ENCODE data around the gene BLOC1S1.
A peak's percentile ranks its signal among the peaks of the same experiment; 100 is the strongest.

Gene BLOC1S1

GRCh38 chr12:55724940-55725309, 9.1 kb downstream of the BLOC1S1 start:
- Mint-ChIP-seq H3K36me3 (no peaks in the 10 kb centered on the region), H3K27me3 (no peaks in the 10 kb centered on the region), H3K9me3 (ENCODE audit: low read depth) (no peaks in the 10 kb centered on the region), H3K27ac (peak overlapping the region; percentile 1), H3K4me3 (no peak overlapping the region), H3K4me1 (ENCODE audit: low read depth) (peaks cover 32% of the 10 kb centered on the region)

- peaks cover 38% of the 10 kb centered on the region for H3K4me1 Mint-ChIP-seq (ENCODE audit: low read depth)
- H3K4me3 Mint-ChIP-seq, result no peak overlapping the region
- H3K36me3 Mint-ChIP-seq, result no peaks in the 10 kb centered on the region
- no peaks in the 10 kb centered on the region for H3K9me3 Mint-ChIP-seq (ENCODE audit: low read depth)
- no peaks in the 10 kb centered on the region for H3K27me3 Mint-ChIP-seq
- no peak overlapping the region for H3K27ac Mint-ChIP-seq
Observed at GRCh38 chr12:55725556-55725955, 9.7 kb downstream of the BLOC1S1 start.

- H3K4me1 Mint-ChIP-seq (ENCODE audit: low read depth), result peaks cover 40% of the 10 kb centered on the region
- H3K36me3 Mint-ChIP-seq, result no peaks in the 10 kb centered on the region
- H3K4me3 Mint-ChIP-seq, result peak overlapping the region; percentile 81
- H3K27ac Mint-ChIP-seq, result peak overlapping the region; percentile 87
- H3K27me3 Mint-ChIP-seq, result no peaks in the 10 kb centered on the region
- H3K9me3 Mint-ChIP-seq (ENCODE audit: low read depth), result no peaks in the 10 kb centered on the region
Observed at GRCh38 chr12:55726971-55727370, 11.1 kb downstream of the BLOC1S1 start.

DNA sequence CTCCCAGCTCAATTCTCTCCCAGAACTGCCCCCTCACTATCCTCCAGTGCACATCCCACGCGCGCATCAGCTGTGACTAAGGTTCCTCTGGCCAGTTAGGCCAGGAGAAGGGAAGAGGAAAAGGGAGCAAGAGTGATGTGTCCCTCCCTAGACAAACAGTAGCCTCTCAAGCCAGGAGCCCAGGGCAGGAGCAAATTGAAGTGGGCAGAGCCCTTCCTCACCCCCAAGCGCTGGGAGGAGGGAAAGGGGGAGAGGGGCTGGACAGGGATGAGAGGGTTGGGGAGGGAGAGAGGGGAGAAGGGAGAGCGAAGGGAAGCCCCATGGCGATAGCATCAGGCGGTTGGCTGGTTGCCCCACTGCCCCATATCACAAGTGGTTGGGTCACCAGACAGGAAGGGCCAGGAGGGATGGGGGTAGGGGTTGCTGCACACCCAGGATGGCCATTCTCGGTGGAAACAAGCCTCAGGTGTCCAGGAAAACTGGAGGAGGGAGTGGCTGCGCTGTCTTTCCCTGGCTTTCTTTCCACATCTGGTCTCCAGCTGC, 11.9 kb downstream of the BLOC1S1 start:
- H3K4me3 Mint-ChIP-seq, result peak overlapping the region; percentile 81
- H3K36me3 Mint-ChIP-seq, result no peaks in the 10 kb centered on the region
- H3K27me3 Mint-ChIP-seq, result no peaks in the 10 kb centered on the region
- H3K27ac Mint-ChIP-seq, result peak overlapping the region; percentile 87
- no peaks in the 10 kb centered on the region for H3K9me3 Mint-ChIP-seq (ENCODE audit: low read depth)
- peaks cover 40% of the 10 kb centered on the region for H3K4me1 Mint-ChIP-seq (ENCODE audit: low read depth)

GRCh38 chr12:55728186-55728938, 12.5 kb downstream of the BLOC1S1 start:
- H3K9me3 Mint-ChIP-seq (ENCODE audit: low read depth), result no peaks in the 10 kb centered on the region
- H3K27ac Mint-ChIP-seq, result no peak overlapping the region
- peak overlapping the region; percentile 81 for H3K4me3 Mint-ChIP-seq
- peaks cover 40% of the 10 kb centered on the region for H3K4me1 Mint-ChIP-seq (ENCODE audit: low read depth)
- no peaks in the 10 kb centered on the region for H3K36me3 Mint-ChIP-seq
- H3K27me3 Mint-ChIP-seq, result no peaks in the 10 kb centered on the region

GRCh38 chr12:55728939-55729818, 13.3 kb downstream of the BLOC1S1 start, which contains the start of gene CD63:
Gene CD63 (minus strand): TSS chr12:55729009. CDS start chr12:55728341, 668 bp downstream.
- peaks cover 40% of the 10 kb centered on the region for H3K4me1 Mint-ChIP-seq (ENCODE audit: low read depth)

DNA sequence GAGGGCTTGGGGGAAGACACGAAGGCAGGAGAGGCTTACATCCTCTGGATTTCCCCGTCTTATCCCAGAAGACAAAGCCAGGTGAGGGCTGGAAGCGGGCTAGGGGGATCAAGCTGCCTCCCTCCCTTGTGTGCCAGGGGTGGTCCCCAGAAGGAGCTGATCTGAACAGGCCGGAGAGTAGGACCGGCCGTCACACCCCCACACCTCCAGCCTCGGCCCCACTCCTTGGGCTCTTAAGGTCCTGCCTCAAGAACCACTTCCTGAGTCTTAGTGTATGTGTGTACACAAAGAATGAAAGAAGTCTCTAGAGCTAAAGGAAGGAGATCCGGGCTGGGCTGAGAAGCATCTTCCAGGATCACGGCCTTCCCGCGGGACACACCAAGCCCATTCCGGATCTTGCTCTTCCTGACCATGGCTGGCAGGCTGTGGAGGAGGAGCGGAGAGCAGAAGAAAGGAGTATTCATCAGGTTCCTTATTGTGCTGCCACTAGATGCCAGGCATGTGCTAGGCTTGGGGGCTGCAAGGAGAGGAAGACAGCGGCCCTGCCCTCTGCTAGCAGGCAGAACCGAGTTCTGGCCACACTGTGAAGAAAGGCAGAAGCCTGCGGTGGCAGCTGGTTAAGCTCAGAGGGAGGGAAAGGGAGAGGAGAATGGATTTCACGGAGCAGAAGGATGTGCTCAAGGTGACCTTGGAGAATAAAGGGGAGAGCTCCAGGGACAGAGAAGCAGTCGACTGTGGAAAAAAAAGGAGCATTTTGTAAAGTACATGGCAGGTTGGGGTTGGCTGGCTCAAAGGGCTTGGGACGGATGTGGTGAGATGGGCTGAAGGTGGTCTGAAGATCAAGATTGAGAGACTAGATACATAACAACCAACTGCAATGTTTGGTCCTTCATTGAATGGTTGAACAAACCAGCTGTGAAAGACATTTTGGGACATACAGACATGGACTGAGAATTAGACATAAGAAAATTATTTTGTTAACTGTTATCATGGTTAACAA, 14.3 kb downstream of the BLOC1S1 start:
- peaks cover 36% of the 10 kb centered on the region for H3K4me1 Mint-ChIP-seq (ENCODE audit: low read depth)
- H3K36me3 Mint-ChIP-seq, result no peaks in the 10 kb centered on the region
- H3K27ac Mint-ChIP-seq, result peak overlapping the region; percentile 94
- H3K4me3 Mint-ChIP-seq, result peak overlapping the region; percentile 86
- H3K9me3 Mint-ChIP-seq (ENCODE audit: low read depth), result no peaks in the 10 kb centered on the region
- H3K27me3 Mint-ChIP-seq, result no peaks in the 10 kb centered on the region

More at GRCh38 chr12:55728939-55729818, 13.3 kb downstream of the BLOC1S1 start, which contains the start of gene CD63:
- Mint-ChIP-seq H3K27ac (peak within 1 kb of the TSS; percentile 94), H3K27me3 (no peaks in the 10 kb centered on the region), H3K4me3 (peak within 1 kb of the TSS; percentile 86), H3K36me3 (no peaks in the 10 kb centered on the region), H3K9me3 (ENCODE audit: low read depth) (no peaks in the 10 kb centered on the region)

- no peak overlapping the region for H3K4me3 Mint-ChIP-seq
- H3K27ac Mint-ChIP-seq, result no peak overlapping the region
- no peaks in the 10 kb centered on the region for H3K36me3 Mint-ChIP-seq
- H3K4me1 Mint-ChIP-seq (ENCODE audit: low read depth), result peaks cover 26% of the 10 kb centered on the region
- H3K27me3 Mint-ChIP-seq, result no peaks in the 10 kb centered on the region
- H3K9me3 Mint-ChIP-seq (ENCODE audit: low read depth), result no peaks in the 10 kb centered on the region
Observed at GRCh38 chr12:55732288-55732687, 16.4 kb downstream of the BLOC1S1 start.

GRCh38 chr12:55733021-55733555, 17.2 kb downstream of the BLOC1S1 start:
- peaks cover 30% of the 10 kb centered on the region for H3K4me1 Mint-ChIP-seq (ENCODE audit: low read depth)
- H3K36me3 Mint-ChIP-seq, result no peaks in the 10 kb centered on the region
- no peak overlapping the region for H3K27ac Mint-ChIP-seq
- H3K9me3 Mint-ChIP-seq (ENCODE audit: low read depth), result no peaks in the 10 kb centered on the region
- no peak overlapping the region for H3K4me3 Mint-ChIP-seq
- H3K27me3 Mint-ChIP-seq, result no peaks in the 10 kb centered on the region

DNA sequence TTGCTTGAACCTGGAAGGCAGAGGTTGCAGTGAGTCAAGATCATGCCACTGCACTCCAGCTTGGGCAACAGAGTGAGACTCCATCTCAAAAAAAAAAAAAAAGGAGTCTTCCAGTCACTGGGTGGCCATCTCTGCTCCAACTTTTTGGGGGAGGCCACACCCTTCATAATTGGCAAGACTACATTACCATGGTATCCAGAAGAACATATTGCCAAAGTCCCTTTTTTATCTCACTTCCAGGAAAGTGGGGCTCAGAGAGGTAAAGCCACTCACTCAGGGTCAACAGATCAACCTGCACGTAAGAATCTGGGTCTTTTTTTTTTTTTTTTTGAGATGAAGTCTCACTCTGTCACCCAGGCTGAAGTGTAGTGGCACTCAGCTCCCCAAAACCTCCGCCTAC, 18.0 kb downstream of the BLOC1S1 start:
- H3K36me3 Mint-ChIP-seq, result no peaks in the 10 kb centered on the region
- H3K4me1 Mint-ChIP-seq (ENCODE audit: low read depth), result peaks cover 33% of the 10 kb centered on the region
- no peaks in the 10 kb centered on the region for H3K9me3 Mint-ChIP-seq (ENCODE audit: low read depth)
- no peak overlapping the region for H3K27ac Mint-ChIP-seq
- H3K4me3 Mint-ChIP-seq, result no peak overlapping the region
- no peaks in the 10 kb centered on the region for H3K27me3 Mint-ChIP-seq

GRCh38 chr12:55734595-55734994, 18.7 kb downstream of the BLOC1S1 start:
- no peaks in the 10 kb centered on the region for H3K27me3 Mint-ChIP-seq
- peaks cover 31% of the 10 kb centered on the region for H3K4me1 Mint-ChIP-seq (ENCODE audit: low read depth)

GRCh38 chr12:55736076-55736475, 20.2 kb downstream of the BLOC1S1 start:
- H3K36me3 Mint-ChIP-seq, result no peaks in the 10 kb centered on the region
- H3K4me3 Mint-ChIP-seq, result no peak overlapping the region
- H3K9me3 Mint-ChIP-seq (ENCODE audit: low read depth), result no peaks in the 10 kb centered on the region
- no peak overlapping the region for H3K27ac Mint-ChIP-seq
- H3K27me3 Mint-ChIP-seq, result no peaks in the 10 kb centered on the region
- peaks cover 19% of the 10 kb centered on the region for H3K4me1 Mint-ChIP-seq (ENCODE audit: low read depth)

More at GRCh38 chr12:55734595-55734994, 18.7 kb downstream of the BLOC1S1 start:
- Mint-ChIP-seq H3K27ac (no peak overlapping the region), H3K36me3 (no peaks in the 10 kb centered on the region), H3K9me3 (ENCODE audit: low read depth) (no peaks in the 10 kb centered on the region), H3K4me3 (no peak overlapping the region)

DNA sequence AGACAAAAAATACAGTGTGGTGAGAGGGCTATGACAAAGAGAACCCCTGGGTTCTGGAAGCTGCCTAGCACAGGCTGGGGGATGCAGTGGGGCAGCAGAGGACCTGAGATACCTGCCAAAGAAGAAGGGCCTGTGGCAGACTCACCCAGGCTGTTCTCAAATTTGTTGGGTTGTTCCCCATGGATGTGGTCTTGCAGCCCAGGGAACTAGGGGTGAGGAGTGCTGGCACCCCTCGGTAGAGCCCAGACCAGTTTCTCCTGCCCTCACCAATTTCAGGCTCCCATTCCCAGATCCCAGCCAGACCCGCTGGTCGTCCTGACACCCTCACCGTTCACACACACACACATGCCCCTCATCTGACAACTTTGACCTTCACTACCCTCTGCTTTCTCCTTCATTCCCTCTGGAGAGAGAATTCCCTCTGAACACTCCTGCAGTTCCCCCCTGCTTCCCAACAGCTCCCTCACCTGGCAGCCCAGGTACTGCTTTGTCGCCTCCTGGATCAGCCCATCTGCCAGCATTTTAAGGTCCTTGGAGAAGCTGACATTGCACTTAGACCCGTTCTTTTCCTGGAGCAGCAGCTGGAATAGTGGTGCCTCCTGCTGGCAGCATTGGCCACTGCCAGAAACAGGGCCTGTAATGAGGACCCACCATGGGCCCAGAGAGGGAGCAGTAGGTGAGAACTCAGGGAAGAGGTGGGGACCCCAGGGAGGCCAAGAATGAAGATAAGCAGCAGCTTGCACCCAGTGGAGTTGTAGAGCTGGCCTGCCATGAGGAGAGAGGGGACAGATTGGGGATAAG, 21.1 kb downstream of the BLOC1S1 start:
- no peaks in the 10 kb centered on the region for H3K27me3 Mint-ChIP-seq
- peak overlapping the region; percentile 89 for H3K4me3 Mint-ChIP-seq
- H3K27ac Mint-ChIP-seq, result no peak overlapping the region
- H3K36me3 Mint-ChIP-seq, result no peaks in the 10 kb centered on the region
- H3K9me3 Mint-ChIP-seq (ENCODE audit: low read depth), result no peaks in the 10 kb centered on the region
- peaks cover 20% of the 10 kb centered on the region for H3K4me1 Mint-ChIP-seq (ENCODE audit: low read depth)
